Heart right ventricle (tissue), 16 donors: ENCODE data around the gene VSX2. TPM values are rescaled to one million over a fixed set of nuclear protein-coding genes. Genes with fewer than 3 reads are reported as not detected.

Experiments used
- ATAC-seq, 8 donors: fragments of 200-7000 bp; cut with Tn5 transposase; one replicate each; pipeline ENCODE4 v1.9.1; 2020; ENCODE audit warnings: mild to moderate bottlenecking in 8 of 8, moderate library complexity in 8 of 8, moderate number of reproducible peaks in 1 of 8
- DNase-seq, 2 donors: peaks; one replicate each; pipeline ENCODE4 v3.0.0-alpha.2; 2020
- H3K27ac ChIP-seq, 10 donors: fragments of 200-600 bp; sonication (generic) in 2 of 10; one replicate each; pipeline versions ENCODE4 v1.5.0 to v1.8.0; 2020 to 2022; ENCODE audit warnings: mild to moderate bottlenecking in 3 of 10
- H3K27me3 ChIP-seq, 7 donors: fragments of 200-600 bp; one replicate each; pipeline ENCODE4 v1.8.0; 2021 to 2022; ENCODE audit warnings: mild to moderate bottlenecking in 2 of 7
- H3K36me3 ChIP-seq, 9 donors: fragments of 200-600 bp; sonication (generic) in 1 of 9; one replicate each; pipeline versions ENCODE4 v1.5.0 to v1.8.0; 2020 to 2022; ENCODE audit warnings: mild to moderate bottlenecking in 2 of 9
- H3K4me1 ChIP-seq, 9 donors: fragments of 200-600 bp; sonication (generic) in 1 of 9; one replicate each; pipeline versions ENCODE4 v1.5.0 to v1.8.0; 2020 to 2022; ENCODE audit warnings: mild to moderate bottlenecking in 4 of 9
- H3K4me3 ChIP-seq, 10 donors: fragments of 200-600 bp; sonication (generic) in 2 of 10; one replicate each; pipeline versions ENCODE4 v1.5.0 to v1.8.0; 2020 to 2022; ENCODE audit warnings: mild to moderate bottlenecking in 7 of 10, moderate library complexity in 2 of 10
- H3K9me3 ChIP-seq, 11 donors: fragments of 200-600 bp in 10 of 11; sonication (generic) in 2 of 11; one replicate each; pipeline versions ENCODE4 v1.5.0 to v1.8.0; 2013 to 2022; ENCODE audit warnings: mild to moderate bottlenecking in 2 of 11, control low read depth in 1 of 11, moderate library complexity in 1 of 11
- CTCF ChIP-seq, 9 donors: fragments of 200-600 bp; sonication (generic) in 2 of 9; IDR thresholded peaks; one replicate each; pipeline versions ENCODE4 v1.5.0 to v1.8.0; 2021 to 2022; ENCODE audit warnings: antibody characterized with exemption in 9 of 9, mild to moderate bottlenecking in 5 of 9, moderate library complexity in 1 of 9
- WGBS, 2 donors: extraction: QIAGEN DNeasy Blood & Tissue Kit; methylation state at CpG; one replicate each; pipeline ENCODE4 v1.1.7; 2013; ENCODE audit warnings: inconsistent platforms in 1 of 2; 5-methylcytosine and 5-hydroxymethylcytosine counted together
- intact Hi-C, 10 donors: fragments of 100-400 bp; cut with DNase I; formaldehyde crosslinking; loops; one replicate each; pipeline versions ENCODE4 v1.11.1 to v1.14.2; 2022
- polyA plus RNA-seq, 2 donors: library from polyadenylated mRNA; stranded (reverse); fragments of 200-250 nt; gene quantifications; one replicate each; pipeline ENCODE4 v1.2.3, GENCODE V29; 2013
- total RNA-seq, 10 donors: library from RNA; stranded (reverse); fragmentation: NEBNext Ultra II Directional in 3 of 10; extraction: Animal tissue kit (Norgen Biotek cat#: 25700) in 3 of 10; gene quantifications; one replicate each; pipeline versions ENCODE4 v1.2.1 to v1.2.4, GENCODE V29; 2021 to 2023
- donor health status: Arrhythmogenic right ventricular cardiomyopathy.
- donor health status: ischemic (EF 13 %, LVEDD 7.1; RV severe dilation, severe dysfunction).
- donor health status: healthy with polysubstance abuse.
- donor health status: DM: no; HTN: yes; CAD: no.
- donor health status: DM: no; HTN: no; CAD: no.
- donor health status: ischemic (EF 25% LVEDD 6.9; RV normal size, moderate dysfunction).
- donor health status: ischemic (EF 25% LVEDD 5.7; RV mildly dilated, moderate dysfunction).
- donor health status: healthy.
- donor health status: DM: yes; HTN: yes; CAD: no.
- donor health status: Ischemic cardiomyopathy.
- donor health status: ischemic (EF 35%, LVEDD 5.7; RV mildly dilated, moderate dysfunction).
- donor health status: nonischemic (EF 11% LVEDD 7.7; RV severe dilation, severe dysfunction).
- donor health status: DM: yes; HTN: yes; CAD: no.
- donor health status: PGD.
- donor health status: ischemic (EF 29% LVEDD 5.4; RV normal size, mild dysfunction).
- donor health status: nonischemic (EF 23%, LVEDD 6.1; RV moderate dilation, normal function).

VSX2 gene
- total and polyA plus RNA-seq, 12 donors, result not detected

- H3K4me3 ChIP-seq, result no peak overlapping the region
- intact Hi-C loops, result no loop called here
- DNase-seq (peak in 1 of 2 donors; percentile 22), ATAC-seq (peak; percentile 69 to 96 (median 90))
- peaks cover 0 to 7% (median 0%) of the 10 kb centered on the region in 9 donors for H3K36me3 ChIP-seq
- H3K4me1 ChIP-seq, result peaks cover 0 to 3% (median 0%) of the 10 kb centered on the region in 9 donors
- peaks cover 0 to 5% (median 0%) of the 10 kb centered on the region in 7 donors for H3K27me3 ChIP-seq
- peaks cover 0 to 16% (median 0%) of the 10 kb centered on the region in 11 donors for H3K9me3 ChIP-seq
- no peak for TF ChIP-seq CTCF (IDR thresholded peaks at IDR 0.05)
- WGBS, 2 donors, result 57 to 68% methylated on average over 6 of the region's 6 CpGs
- H3K27ac ChIP-seq, result no peak overlapping the region
Measured at GRCh38 chr14:74275241-74275841, 36.1 kb downstream of the VSX2 start.

- intact Hi-C loops, result no loop called here
- Histone ChIP-seq H3K27me3 (no peaks in the 10 kb centered on the region), H3K4me3 (no peak overlapping the region), H3K27ac (no peak overlapping the region), H3K9me3 (peaks cover 0 to 16% (median 0%) of the 10 kb centered on the region in 11 donors), H3K4me1 (peaks cover 0 to 3% (median 0%) of the 10 kb centered on the region in 9 donors), H3K36me3 (peaks cover 0 to 22% (median 0%) of the 10 kb centered on the region in 9 donors)
- no peak for TF ChIP-seq CTCF (IDR thresholded peaks at IDR 0.05)
- ATAC-seq, result no peak
- DNase-seq, result no peak
- WGBS, 2 donors, result 86 to 87% methylated on average over 2 of the region's 2 CpGs
Measured at GRCh38 chr14:74278080-74278479, 38.8 kb downstream of the VSX2 start.

- DNase-seq, result no peak
Measured at GRCh38 chr14:74281069-74281468, 41.8 kb downstream of the VSX2 start.

GRCh38 chr14:74286736-74287135 is 47.5 kb downstream of the VSX2 start:
- H3K27ac ChIP-seq, result no peak overlapping the region
- no peak for ATAC-seq
- H3K9me3 ChIP-seq, result no peaks in the 10 kb centered on the region
- TF ChIP-seq CTCF (IDR thresholded peaks at IDR 0.05), result no peak
- WGBS, 2 donors, result 77 to 81% methylated on average over 7 of the region's 7 CpGs
- intact Hi-C loops, result no loop called here
- H3K27me3 ChIP-seq, result no peaks in the 10 kb centered on the region
- H3K4me1 ChIP-seq, result no peaks in the 10 kb centered on the region
- H3K36me3 ChIP-seq, result peaks cover 0 to 98% (median 54%) of the 10 kb centered on the region in 9 donors
- no peak for DNase-seq
- no peak overlapping the region for H3K4me3 ChIP-seq

More at GRCh38 chr14:74281069-74281468, 41.8 kb downstream of the VSX2 start:
- no peaks in the 10 kb centered on the region for H3K4me1 ChIP-seq
- H3K36me3 ChIP-seq, result peaks cover 0 to 52% (median 19%) of the 10 kb centered on the region in 9 donors
- whole genome bisulfite sequencing, 2 donors, result 95 to 98% methylated on average over 2 of the region's 2 CpGs
- H3K27ac ChIP-seq, result no peak overlapping the region
- H3K27me3 ChIP-seq, result no peaks in the 10 kb centered on the region
- H3K9me3 ChIP-seq, result peaks cover 0 to 16% (median 0%) of the 10 kb centered on the region in 11 donors
- intact Hi-C loops, result no loop called here
- no peak for TF ChIP-seq CTCF (IDR thresholded peaks at IDR 0.05)
- ATAC-seq, result no peak
- H3K4me3 ChIP-seq, result no peak overlapping the region
